Fibroblast of pulmonary artery (primary cell): ENCODE data around the gene ZFHX3.

Source experiments
- DNase-seq: peaks from one replicate; pipeline ENCODE4 v3.0.0-alpha.2; 2010; ENCODE audit warnings: low read depth
- H3K4me3 ChIP-seq: replicated peaks from 2 replicates; pipeline ENCODE4 v1.5.1; 2011; ENCODE audit warnings: low read depth, mild to moderate bottlenecking, control low read depth, low read length, moderate library complexity
- CTCF ChIP-seq: IDR thresholded peaks from 2 replicates; pipeline ENCODE4 v1.5.1; 2011; ENCODE audit warnings: mild to moderate bottlenecking, control low read depth, low read length, inconsistent platforms; ENCODE audit errors: missing control alignments

ZFHX3 gene

GRCh38 chr16:72983241-72983640, 64.7 kb downstream of the ZFHX3 start:
- H3K4me3 ChIP-seq = no peak overlapping the region
- TF ChIP-seq CTCF = no peak
- no peak for DNase-seq

- no peak overlapping the region for H3K4me3 ChIP-seq
- no peak for TF ChIP-seq CTCF
- DNase-seq = no peak
Observed at GRCh38 chr16:72979974-72980373, 68.0 kb downstream of the ZFHX3 start.

GRCh38 chr16:72978212-72978611, 69.7 kb downstream of the ZFHX3 start:
- DNase-seq = peak; percentile 58
- no peak for TF ChIP-seq CTCF
- no peak overlapping the region for H3K4me3 ChIP-seq

- H3K4me3 ChIP-seq = no peak overlapping the region
- DNase-seq = no peak
- no peak for TF ChIP-seq CTCF
Observed at GRCh38 chr16:72977127-72977526, 70.8 kb downstream of the ZFHX3 start.

- no peak overlapping the region for H3K4me3 ChIP-seq
- DNase-seq = no peak
- TF ChIP-seq CTCF = no peak
Observed at GRCh38 chr16:72976438-72977064, 71.4 kb downstream of the ZFHX3 start.

- no peak overlapping the region for H3K4me3 ChIP-seq
- TF ChIP-seq CTCF = no peak
- no peak for DNase-seq
Observed at GRCh38 chr16:72975809-72976437, 72.0 kb downstream of the ZFHX3 start.
